ENCODE results near the gene CPNE2. TPM values are rescaled to one million over a fixed set of nuclear protein-coding genes. Genes with fewer than 3 reads are reported as not detected.

The CPNE2 gene
- total and polyA plus RNA-seq, 2 of the 8 experiments (the other 6 are each of a cell fraction or from before 2014, with no cell fraction given) = 10.6 to 39.5 TPM

DNA sequence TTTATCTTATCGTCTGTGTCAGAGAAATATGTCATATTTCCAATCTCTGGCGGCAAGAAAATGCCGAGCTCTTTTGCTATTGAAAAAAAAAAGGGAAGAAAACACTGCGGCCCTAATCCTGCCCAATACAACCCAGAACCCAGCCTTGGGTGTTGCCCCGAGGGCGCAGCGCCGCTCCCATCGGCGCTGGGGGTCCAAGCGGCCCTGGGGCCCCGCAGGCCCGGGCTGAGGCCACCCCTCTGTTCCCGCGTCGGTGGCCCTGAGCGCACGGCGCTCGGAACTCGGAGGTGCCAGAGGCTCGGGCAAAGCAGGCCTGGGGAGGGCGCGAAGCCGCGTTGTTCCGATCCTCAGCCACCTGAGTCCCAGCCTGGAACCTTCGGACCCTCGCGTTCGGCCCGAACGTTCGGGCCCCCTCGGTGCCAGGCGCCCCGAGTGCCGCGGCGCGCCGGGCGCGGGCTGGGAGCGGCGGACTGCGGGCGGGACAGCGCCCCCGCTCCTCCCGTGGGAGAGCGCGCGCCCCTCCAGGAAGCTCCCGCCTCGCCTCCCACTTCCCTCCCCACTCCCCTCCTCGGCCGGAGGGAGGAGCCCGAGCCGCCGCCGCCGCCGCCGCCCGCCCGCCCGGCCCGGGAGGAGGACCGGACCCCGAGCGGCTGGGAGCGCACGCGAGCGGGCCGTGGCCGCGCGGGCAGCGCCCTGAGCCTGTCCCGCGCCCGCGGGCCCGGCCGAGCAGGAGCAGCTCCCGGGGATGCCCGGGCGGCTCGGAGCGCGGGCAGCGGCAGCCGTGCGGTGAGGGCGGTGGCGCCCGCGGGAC is at the start of gene CPNE2 (continued):
- TF ChIP-seq TAF7 (optimal IDR thresholded peaks at IDR 0.05; ENCODE audit: borderline replicate concordance, low read depth, low read length) = no peak
- peak; percentile 19; the same call in 1 of the 2 replicates for TF ChIP-seq PHF8 (conservative IDR thresholded peaks at IDR 0.05; ENCODE audit: low read depth, low read length)
- no peak for TF ChIP-seq JUN (IDR thresholded peaks at IDR 0.05; ENCODE audit: low read depth, low read length)
- TF ChIP-seq HDAC2 (IDR thresholded peaks at IDR 0.05; ENCODE audit: borderline replicate concordance in 1 of 2, low read depth in 2 of 2, low read length in 2 of 2) = no peak; a peak in 1 of 4 replicates
- TF ChIP-seq GTF2F1 (IDR thresholded peaks at IDR 0.05; ENCODE audit: borderline replicate concordance, low read depth, low read length) = no peak
- no peak for TF ChIP-seq SP4 (IDR thresholded peaks at IDR 0.05; ENCODE audit: low read length)
- TF ChIP-seq SRF (IDR thresholded peaks at IDR 0.05; ENCODE audit: low read depth, low read length) = no peak
- peak; percentile 15 for TF ChIP-seq ASH2L (IDR thresholded peaks at IDR 0.05; ENCODE audit: low read length)
- TF ChIP-seq CEBPB (IDR thresholded peaks at IDR 0.05; ENCODE audit: low read depth, low read length) = no peak
- no peak for TF ChIP-seq POU5F1 (IDR thresholded peaks at IDR 0.05; ENCODE audit: low read depth, low read length)
- no peak for TF ChIP-seq HDAC6 (IDR thresholded peaks at IDR 0.05; ENCODE audit: low read depth, low read length)
- peak; percentile 97 for TF ChIP-seq KDM4A (IDR thresholded peaks at IDR 0.05; ENCODE audit: low read depth, low read length, severe bottlenecking)
- TF ChIP-seq RAD21 (IDR thresholded peaks at IDR 0.05 in 1 of 2, conservative IDR thresholded peaks at IDR 0.05 in 1 of 2; ENCODE audit: low read depth in 2 of 2, low read length in 2 of 2) = no peak
- no peak for TF ChIP-seq CHD1 (IDR thresholded peaks at IDR 0.05; ENCODE audit: low read depth, low read length)
